ENCODE measurements around the gene FRAT2. TPM values are rescaled to one million over a fixed set of nuclear protein-coding genes. Genes with fewer than 3 reads are reported as not detected.

The FRAT2 gene
- 4.8 TPM for polyA plus RNA-seq (ENCODE audit: insufficient read length)

- DNase-seq: peak; percentile 96
Observed at GRCh38 chr10:97334370-97335175, at the start of gene FRAT2. FRAT2 (minus strand) TSS chr10:97334729; CDS start chr10:97334572, 157 bp downstream.

- no peak for DNase-seq
Observed at GRCh38 chr10:97384156-97384555, 49.6 kb upstream of the FRAT2 start.

- no peak for DNase-seq
Observed at GRCh38 chr10:97383159-97383558, 48.6 kb upstream of the FRAT2 start.

GRCh38 chr10:97381626-97382025 is 47.1 kb upstream of the FRAT2 start:
- no peak for DNase-seq

- DNase-seq: no peak
Observed at GRCh38 chr10:97380516-97380915, 46.0 kb upstream of the FRAT2 start.

GRCh38 chr10:97378933-97379921 is 44.7 kb upstream of the FRAT2 start:
- no peak for DNase-seq

- DNase-seq: no peak
Observed at GRCh38 chr10:97376413-97376812, 41.9 kb upstream of the FRAT2 start.

- no peak for DNase-seq
Observed at GRCh38 chr10:97373456-97373855, 38.9 kb upstream of the FRAT2 start.

GRCh38 chr10:97372233-97372875 is 37.8 kb upstream of the FRAT2 start:
- DNase-seq: no peak

GRCh38 chr10:97371696-97372095 is 37.2 kb upstream of the FRAT2 start:
- no peak for DNase-seq

GRCh38 chr10:97367126-97367649 is 32.7 kb upstream of the FRAT2 start:
- no peak for DNase-seq

- DNase-seq: no peak
Observed at GRCh38 chr10:97366572-97366971, 32.0 kb upstream of the FRAT2 start.

- DNase-seq: no peak
Observed at GRCh38 chr10:97365761-97366351, 31.3 kb upstream of the FRAT2 start.

- DNase-seq: no peak
Observed at GRCh38 chr10:97363071-97363470, 28.5 kb upstream of the FRAT2 start.

GRCh38 chr10:97362310-97363033 is 27.9 kb upstream of the FRAT2 start:
- no peak for DNase-seq

- no peak for DNase-seq
Observed at GRCh38 chr10:97361537-97361901, 27.0 kb upstream of the FRAT2 start.

GRCh38 chr10:97360705-97361536 is 26.4 kb upstream of the FRAT2 start:
- DNase-seq: no peak

GRCh38 chr10:97358781-97359180 is 24.3 kb upstream of the FRAT2 start:
- DNase-seq: no peak

- DNase-seq: no peak
Observed at GRCh38 chr10:97358349-97358748, 23.8 kb upstream of the FRAT2 start.

- no peak for DNase-seq
Observed at GRCh38 chr10:97356918-97357317, 22.4 kb upstream of the FRAT2 start.

Measured in hindlimb muscle (tissue), 1 donor.